ENCODE results near the gene CASP3.

GRCh38 chr4:184591070-184591677 lies 58.1 kb downstream of the CASP3 start:
- TF ChIP-seq CTCF (IDR thresholded peaks at IDR 0.05) (no peak), RXRA (IDR thresholded peaks at IDR 0.05; ENCODE audit: borderline replicate concordance, low read depth) (no peak), GABPA (IDR thresholded peaks at IDR 0.05; ENCODE audit: low read depth) (no peak), TAF1 (IDR thresholded peaks at IDR 0.05; ENCODE audit: borderline replicate concordance, low read depth, low read length) (no peak)
